Adipocyte (in vitro differentiated cells): ENCODE data around the gene TMEM167B.

ENCODE experiments used
- DNase-seq: peaks from one replicate; pipeline ENCODE4 v3.0.0-alpha.2; 2015; ENCODE audit warnings: low read depth
- H3K27me3 ChIP-seq: replicated peaks from 2 replicates; pipeline ENCODE4 v1.7.0; 2013; ENCODE audit warnings: mild to moderate bottlenecking, low read length, moderate library complexity; ENCODE audit not compliant: control insufficient read depth, insufficient read depth
- H3K36me3 ChIP-seq: 2 replicates; pipeline ENCODE4 v1.7.0; 2013; ENCODE audit warnings: low read length, mild to moderate bottlenecking, moderate library complexity; ENCODE audit not compliant: control insufficient read depth, insufficient read depth, severe bottlenecking
- H3K4me1 ChIP-seq: 2 replicates; pipeline ENCODE4 v1.7.0; 2013; ENCODE audit warnings: mild to moderate bottlenecking, low read length, moderate library complexity; ENCODE audit not compliant: control insufficient read depth, insufficient read depth
- H3K4me3 ChIP-seq: 2 replicates; pipeline ENCODE4 v1.7.0; 2013; ENCODE audit warnings: mild to moderate bottlenecking, low read length, moderate library complexity
- H3K9ac ChIP-seq: 2 replicates; pipeline ENCODE4 v1.7.0; 2013; ENCODE audit warnings: mild to moderate bottlenecking, low read length, moderate library complexity
- H3K9me3 ChIP-seq: 2 replicates; pipeline ENCODE4 v1.7.0; 2013; ENCODE audit warnings: mild to moderate bottlenecking, low read length, moderate library complexity; ENCODE audit not compliant: control insufficient read depth

Gene TMEM167B

DNA sequence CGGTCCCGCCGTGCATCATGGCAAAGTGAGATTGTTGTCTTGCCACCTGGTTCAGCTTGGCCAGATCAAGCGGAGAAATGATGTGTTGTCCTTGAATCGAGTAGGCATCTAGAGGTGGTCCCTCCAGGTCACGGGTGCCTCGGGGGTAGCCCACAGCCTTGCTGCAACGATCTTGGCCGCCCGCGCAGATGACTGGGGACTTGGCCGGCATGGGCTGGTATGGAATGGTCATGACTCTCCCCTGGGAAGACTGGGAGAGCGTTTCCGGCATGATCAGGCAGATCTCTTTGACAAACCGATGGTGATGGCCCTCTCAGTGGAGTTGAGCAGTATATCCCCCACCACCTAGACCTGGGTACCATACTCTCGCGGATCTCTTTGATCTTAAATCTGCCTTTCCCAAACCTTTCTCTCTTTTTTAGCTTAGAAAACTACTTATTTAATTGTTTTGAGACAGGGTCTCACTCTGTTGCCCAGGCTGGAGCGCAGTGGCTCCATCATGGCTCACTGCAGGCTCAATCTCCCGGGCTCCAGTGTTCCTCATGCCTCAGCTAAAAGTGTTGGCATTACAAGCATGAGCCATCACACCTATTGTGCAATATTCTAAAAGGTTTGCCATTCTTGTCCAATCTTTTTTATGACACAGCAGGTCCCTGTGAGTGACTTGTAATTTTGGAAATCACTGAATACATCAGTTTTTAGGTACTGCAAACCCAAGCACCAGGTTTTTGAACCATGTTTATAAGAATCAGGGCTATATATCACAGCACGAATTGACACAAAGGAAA lies 14.0 kb downstream of the TMEM167B start:
- no peaks in the 10 kb centered on the region for H3K9me3 ChIP-seq
- DNase-seq: peak; percentile 9
- H3K4me3 ChIP-seq: no peak overlapping the region
- peaks cover 16% of the 10 kb centered on the region for H3K4me1 ChIP-seq
- no peak overlapping the region for H3K9ac ChIP-seq
- H3K36me3 ChIP-seq: peaks cover 10% of the 10 kb centered on the region
- H3K27me3 ChIP-seq: no peaks in the 10 kb centered on the region

DNA sequence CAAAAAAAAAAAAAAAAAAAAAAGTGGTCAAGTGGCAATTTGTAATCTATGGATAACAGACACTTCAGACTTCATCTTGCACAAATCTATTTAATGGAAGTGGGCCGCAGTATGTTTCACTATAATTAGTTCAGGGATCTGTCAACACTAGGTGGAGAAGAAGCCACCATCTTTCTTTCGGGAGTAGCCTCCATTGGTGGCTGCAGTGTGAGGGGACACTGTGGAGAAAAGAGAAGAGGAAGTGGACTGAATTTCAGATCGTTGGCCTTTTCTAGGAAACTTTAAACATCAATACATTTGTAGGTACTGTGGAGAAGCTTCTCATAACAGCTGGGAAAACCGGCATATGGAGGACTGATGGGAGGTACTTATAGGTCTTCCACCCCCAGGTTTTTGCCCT lies 15.3 kb downstream of the TMEM167B start:
- H3K9me3 ChIP-seq: no peaks in the 10 kb centered on the region

DNA sequence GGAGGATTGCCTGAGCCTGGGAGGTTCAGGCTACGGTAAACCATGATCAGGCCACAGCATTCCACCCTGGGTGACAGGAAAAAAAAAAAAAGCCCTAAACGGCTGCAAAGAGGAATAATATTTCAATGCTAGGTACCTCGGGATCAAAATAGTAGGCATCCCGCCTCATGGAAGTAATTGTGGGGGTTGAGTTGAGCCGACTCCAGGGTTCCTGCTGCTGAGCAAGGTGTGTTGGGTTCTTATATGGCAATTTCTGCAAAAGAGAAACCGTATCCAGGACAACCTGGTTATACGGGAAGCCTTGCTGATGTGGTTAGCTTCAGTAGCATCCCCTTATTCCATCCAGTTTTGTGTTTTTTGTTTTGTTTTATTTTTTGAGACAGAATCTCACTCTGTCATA lies 17.2 kb downstream of the TMEM167B start:
- no peak overlapping the region for H3K9ac ChIP-seq
- no peak for DNase-seq
- no peak overlapping the region for H3K4me3 ChIP-seq
- no peaks in the 10 kb centered on the region for H3K27me3 ChIP-seq
- no peaks in the 10 kb centered on the region for H3K9me3 ChIP-seq
- peaks cover 22% of the 10 kb centered on the region for H3K4me1 ChIP-seq
- peaks cover 5% of the 10 kb centered on the region for H3K36me3 ChIP-seq

More for the DNA sequence above, 15.3 kb downstream of the TMEM167B start:
- Histone ChIP-seq H3K4me1 (peaks cover 14% of the 10 kb centered on the region), H3K4me3 (no peak overlapping the region), H3K9ac (no peak overlapping the region), H3K36me3 (peaks cover 10% of the 10 kb centered on the region), H3K27me3 (no peaks in the 10 kb centered on the region)
- DNase-seq: no peak

DNA sequence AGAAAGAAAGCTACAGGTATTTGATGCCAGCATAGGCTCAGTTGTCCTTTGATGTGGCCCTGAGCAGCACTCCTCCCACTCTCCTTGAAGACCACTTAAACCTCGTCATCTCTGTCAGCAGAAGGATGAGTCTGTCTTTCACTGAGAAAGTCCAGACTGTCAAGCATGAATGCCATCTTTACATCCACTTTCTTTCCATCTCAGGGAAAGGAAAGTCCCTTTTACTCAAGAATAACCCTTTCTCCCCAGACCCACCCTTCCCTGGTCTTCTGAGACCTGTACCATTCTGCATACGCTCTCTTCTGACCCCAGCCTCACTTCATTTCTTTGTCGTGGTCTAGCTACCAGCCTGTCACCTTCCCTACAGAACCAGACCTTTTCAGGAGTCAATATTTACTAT lies 19.3 kb downstream of the TMEM167B start:
- Histone ChIP-seq H3K4me1 (peaks cover 22% of the 10 kb centered on the region), H3K36me3 (no peaks in the 10 kb centered on the region), H3K4me3 (no peak overlapping the region), H3K27me3 (peaks cover 13% of the 10 kb centered on the region), H3K9me3 (no peaks in the 10 kb centered on the region), H3K9ac (no peak overlapping the region)
- DNase-seq: no peak

DNA sequence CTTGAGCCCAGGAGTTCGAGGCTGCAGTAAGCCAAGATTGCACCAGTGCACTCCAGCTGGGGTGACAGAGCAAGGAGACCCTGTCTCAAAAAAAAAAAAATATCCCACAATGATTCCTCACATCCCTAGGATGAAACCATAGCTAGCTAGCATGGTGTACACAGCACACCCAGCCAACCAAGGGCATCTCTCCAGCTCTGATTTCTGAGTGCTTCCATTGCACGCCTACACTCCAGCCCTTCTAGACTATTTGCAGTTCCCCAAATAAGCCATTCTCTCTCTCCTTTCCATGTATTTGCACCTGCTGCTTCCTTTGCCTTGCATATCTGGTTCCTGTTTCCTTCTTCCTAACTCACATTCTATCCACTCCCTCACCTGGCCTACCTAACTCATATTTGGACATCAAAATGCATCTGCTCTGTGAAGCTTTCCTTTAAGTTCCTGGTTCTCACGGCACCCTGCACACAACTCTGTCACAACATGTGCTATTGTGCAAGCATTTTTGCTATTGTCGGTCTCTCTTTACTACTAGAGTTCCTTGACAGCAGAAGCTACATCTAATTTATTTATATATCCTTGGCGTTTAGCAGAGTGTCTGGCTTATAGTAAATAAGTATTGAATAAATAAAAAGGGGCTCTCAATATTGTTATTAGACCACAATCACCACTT lies 21.0 kb downstream of the TMEM167B start:
- no peak overlapping the region for H3K4me3 ChIP-seq
- no peaks in the 10 kb centered on the region for H3K9me3 ChIP-seq
- H3K4me1 ChIP-seq: peaks cover 19% of the 10 kb centered on the region
- H3K27me3 ChIP-seq: peaks cover 15% of the 10 kb centered on the region
- no peak for DNase-seq
- no peak overlapping the region for H3K9ac ChIP-seq
- H3K36me3 ChIP-seq: no peaks in the 10 kb centered on the region

DNA sequence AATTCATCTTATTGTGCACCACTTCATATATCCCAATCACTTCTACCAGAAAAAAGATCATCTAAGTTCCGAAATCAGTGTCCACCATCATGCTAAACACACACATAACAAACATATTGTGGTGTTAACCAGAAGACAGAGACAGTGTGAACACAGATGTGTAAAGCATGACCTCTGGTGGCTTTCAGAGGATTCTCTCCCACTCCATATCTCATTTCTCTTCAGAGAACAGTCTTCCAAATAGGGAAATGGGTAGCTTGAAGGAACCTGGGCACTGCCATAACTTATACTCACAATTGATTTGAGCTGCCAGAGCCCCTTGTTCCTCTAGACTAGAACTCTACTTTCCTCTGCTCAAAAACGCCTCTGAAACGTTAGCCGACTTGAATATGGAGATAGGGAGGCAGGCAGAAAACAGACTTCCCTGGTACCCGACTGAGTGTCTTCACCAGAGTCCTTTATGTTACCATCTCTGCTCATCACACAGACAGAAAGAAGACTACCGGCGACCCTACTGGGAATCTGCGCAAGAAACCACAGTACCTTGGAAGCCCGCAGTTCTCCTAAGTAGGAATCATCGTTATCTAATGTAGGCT lies 21.6 kb downstream of the TMEM167B start:
- Histone ChIP-seq H3K27me3 (peaks cover 15% of the 10 kb centered on the region), H3K4me3 (peak overlapping the region; percentile 71), H3K4me1 (peaks cover 19% of the 10 kb centered on the region), H3K9ac (peak overlapping the region; percentile 5), H3K9me3 (no peaks in the 10 kb centered on the region), H3K36me3 (no peaks in the 10 kb centered on the region)
- no peak for DNase-seq

DNA sequence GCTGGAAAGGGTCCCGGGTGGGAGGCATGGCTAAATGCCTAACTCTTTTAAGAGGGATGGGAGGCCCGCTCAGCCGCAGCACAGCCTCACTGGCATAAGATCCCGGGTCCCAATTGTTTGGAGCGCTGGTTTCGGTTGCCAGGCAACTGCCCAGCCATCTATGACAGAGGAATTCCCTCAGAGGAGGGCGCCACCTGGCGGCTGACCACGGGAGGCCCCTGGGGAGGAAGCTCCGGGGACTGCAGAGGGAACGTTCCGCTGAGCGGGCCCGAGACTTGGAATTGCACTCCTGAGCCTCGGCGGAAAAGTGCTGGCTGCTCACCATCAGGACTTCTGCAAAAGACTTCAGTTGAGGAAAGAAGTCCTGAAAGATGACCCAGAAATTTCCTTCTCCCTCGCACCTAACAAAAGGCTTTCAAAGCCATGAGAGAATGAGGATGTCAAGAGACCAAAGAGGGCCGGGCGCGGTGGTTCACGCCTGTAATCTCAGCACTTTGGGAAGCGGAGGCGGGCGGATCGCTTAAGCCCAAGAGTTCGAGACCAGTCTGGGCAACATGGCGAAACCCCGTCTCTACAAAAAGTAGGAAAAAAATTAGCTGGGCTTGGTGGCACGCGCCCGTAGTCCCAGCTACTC lies 22.2 kb downstream of the TMEM167B start:
- DNase-seq: peak; percentile 95
- Histone ChIP-seq H3K4me3 (peak overlapping the region; percentile 71), H3K9me3 (no peaks in the 10 kb centered on the region), H3K27me3 (peaks cover 15% of the 10 kb centered on the region), H3K4me1 (peaks cover 19% of the 10 kb centered on the region), H3K9ac (peak overlapping the region; percentile 5), H3K36me3 (no peaks in the 10 kb centered on the region)

DNA sequence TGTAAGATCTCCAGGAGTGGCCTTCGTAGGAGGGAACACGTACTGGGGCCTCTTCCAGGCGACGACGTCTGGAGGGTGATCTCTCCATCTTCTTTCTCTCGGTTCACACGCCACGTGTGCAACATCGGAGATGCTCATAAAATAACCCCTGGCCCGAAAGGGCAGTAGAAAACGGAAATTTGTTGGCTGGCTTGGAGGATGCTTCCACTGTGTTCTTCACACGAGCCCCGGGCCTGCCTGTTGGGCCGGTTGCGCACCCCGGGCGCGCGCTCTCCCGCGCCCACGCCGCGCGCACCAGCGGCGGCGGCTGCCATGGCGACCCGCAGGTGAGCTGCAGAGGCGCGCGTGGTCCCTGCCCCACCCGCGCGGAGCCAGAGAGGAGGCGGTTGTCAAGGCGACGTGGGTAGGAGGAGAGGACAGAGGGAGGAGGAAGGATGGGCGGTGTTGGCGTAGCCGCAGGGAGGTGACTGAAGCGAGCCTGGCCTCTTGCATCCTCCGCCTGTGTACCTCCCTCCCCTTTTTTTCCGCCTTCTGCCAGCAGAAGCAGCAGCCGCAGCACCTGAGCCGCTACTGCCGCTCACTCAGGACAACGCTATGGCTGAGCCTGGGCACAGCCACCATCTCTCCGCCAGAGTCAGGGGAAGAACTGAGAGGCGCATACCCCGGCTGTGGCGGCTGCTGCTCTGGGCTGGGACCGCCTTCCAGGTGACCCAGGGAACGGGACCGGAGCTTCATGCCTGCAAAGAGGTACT lies 23.2 kb downstream of the TMEM167B start, which contains the start of gene ELAPOR1:
ELAPOR1 (plus strand) TSS at position 526 of the 752 bp plus-strand sequence; CDS start at position 595, 69 bp downstream.
- peaks cover 15% of the 10 kb centered on the region for H3K27me3 ChIP-seq
- no peaks in the 10 kb centered on the region for H3K9me3 ChIP-seq
- H3K36me3 ChIP-seq: no peaks in the 10 kb centered on the region
- H3K9ac ChIP-seq: no peak within 1 kb of the TSS
- DNase-seq: peak; percentile 40
- H3K4me3 ChIP-seq: peak within 1 kb of the TSS; percentile 71
- H3K4me1 ChIP-seq: peaks cover 19% of the 10 kb centered on the region

DNA sequence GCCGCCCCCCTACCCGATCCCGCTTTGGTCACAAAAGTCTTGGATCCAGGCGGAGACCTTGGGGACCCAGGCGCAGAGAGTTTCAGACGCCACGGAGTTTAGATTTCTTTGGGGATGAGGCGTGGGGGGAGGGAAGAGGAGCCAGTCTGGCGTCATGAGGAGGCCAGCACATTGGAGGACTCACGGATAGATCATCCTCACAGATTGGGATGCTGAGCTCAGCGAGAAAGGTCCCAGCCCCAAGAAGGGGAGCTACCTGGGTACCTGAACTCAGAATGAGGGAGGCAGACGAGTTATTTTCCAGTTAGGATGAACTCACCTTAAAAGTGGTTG lies 23.7 kb downstream of the TMEM167B start:
- peaks cover 19% of the 10 kb centered on the region for H3K4me1 ChIP-seq
- no peak for DNase-seq
- no peaks in the 10 kb centered on the region for H3K36me3 ChIP-seq
- no peak overlapping the region for H3K9ac ChIP-seq
- H3K27me3 ChIP-seq: peaks cover 15% of the 10 kb centered on the region
- no peak overlapping the region for H3K4me3 ChIP-seq
- H3K9me3 ChIP-seq: no peaks in the 10 kb centered on the region

DNA sequence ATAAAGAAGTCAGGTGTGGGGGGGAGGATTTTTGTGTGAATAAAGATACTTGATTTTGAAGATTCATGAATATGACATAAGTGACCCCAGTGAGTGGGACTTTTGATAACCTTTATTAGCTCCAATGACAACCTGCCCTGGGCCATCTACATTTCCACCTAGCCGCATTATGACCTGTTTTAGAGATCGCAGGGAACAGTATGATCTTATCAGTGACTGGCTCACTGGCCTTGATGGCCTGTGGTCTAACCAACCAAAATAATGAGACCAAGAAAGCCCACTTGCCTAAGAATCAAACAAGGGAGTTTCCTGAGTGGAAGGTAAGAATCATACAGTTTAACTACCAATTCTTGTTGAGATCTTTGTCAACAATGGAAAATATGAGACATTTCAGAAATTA lies 25.1 kb downstream of the TMEM167B start:
- Histone ChIP-seq H3K9me3 (no peaks in the 10 kb centered on the region), H3K27me3 (peaks cover 15% of the 10 kb centered on the region), H3K4me1 (peaks cover 19% of the 10 kb centered on the region), H3K4me3 (no peak overlapping the region), H3K36me3 (no peaks in the 10 kb centered on the region), H3K9ac (no peak overlapping the region)
- no peak for DNase-seq
